HCT116 (cell line): ENCODE data around the gene CTIF. TPM values are rescaled to one million over a fixed set of nuclear protein-coding genes. Genes with fewer than 3 reads are reported as not detected.

Source experiments
- ATAC-seq: fragments of 200-7000 bp; cut with Tn5 transposase; 2 replicates; pipeline ENCODE4 v1.9.1; 2020; ENCODE audit warnings: mild to moderate bottlenecking, moderate library complexity
- BruUV-seq: library from RNA; stranded (reverse); fragments of 400-500 nt; replicated peaks from 2 replicates; lab custom pipeline; 2021; lab: Mats Ljungman, UMichigan
- CTCF ChIA-PET: fragments of 300-600 bp; sonication (Branson Sonifier 250); formaldehyde crosslinking; loops from one replicate; lab custom pipeline; 2021; ENCODE audit warnings: antibody characterized with exemption; lab: Charles Lee
- POLR2A ChIA-PET: fragments of 300-600, 350-600 bp; sonication (Branson Sonifier 250); formaldehyde crosslinking; loops from one replicate; lab custom pipeline; 2021; ENCODE audit warnings: antibody characterized with exemption; lab: Charles Lee
- RAD21 ChIA-PET, 2 experiments: fragments of 300-600 bp; sonication (Branson Sonifier 250); formaldehyde crosslinking; loops; one replicate each; lab custom pipeline; 2023; ENCODE audit warnings: low total read pairs in 2 of 2; ENCODE audit not compliant: uncharacterized antibody in 2 of 2, unreplicated experiment in 2 of 2, low non-redundant PET in 1 of 2; lab: Charles Lee
- DNase-seq: peaks from one replicate; pipeline ENCODE4 v3.0.0-alpha.2; 2010; ENCODE audit warnings: low read depth, low spot score
- H2AFZ ChIP-seq: fragments of 200-600 bp; shearing (Covaris generic), sonication (generic); 2 replicates; pipeline ENCODE4 v1.6.1; 2017; ENCODE audit warnings: low read depth, mixed run types, mixed read lengths, antibody characterized with exemption, low read length; ENCODE audit not compliant: poor library complexity, severe bottlenecking
- H3K27ac ChIP-seq: 2 replicates; pipeline ENCODE4 v1.5.1; 2012; ENCODE audit warnings: low read depth, low read length
- H3K27me3 ChIP-seq: fragments of 200-600 bp; sonication (generic); 2 replicates; pipeline ENCODE4 v1.6.1; 2016; ENCODE audit warnings: mixed run types, low read length, mixed read lengths; ENCODE audit not compliant: insufficient read depth
- H3K36me3 ChIP-seq, 2 experiments: fragments of 200-500 bp in 1 of 2; fragments of 200-600 bp in 1 of 2; sonication (Bioruptor generic) in 1 of 2; sonication (generic) in 1 of 2; 2 replicates each; pipeline versions ENCODE4 v1.5.1 to v1.6.1; 2014 to 2016; ENCODE audit warnings: low read length in 2 of 2, inconsistent platforms in 1 of 2, mixed read lengths in 1 of 2, mixed run types in 1 of 2; ENCODE audit not compliant: insufficient read depth in 2 of 2, control insufficient read depth in 1 of 2
- H3K4me1 ChIP-seq, 2 experiments: fragments of 200-600 bp in 1 of 2; sonication (generic) in 1 of 2; 2 replicates each; pipeline versions ENCODE4 v1.5.1 to v1.6.1; 2012 to 2017; ENCODE audit warnings: low read length in 2 of 2, inconsistent platforms in 1 of 2, mild to moderate bottlenecking in 1 of 2, mixed read lengths in 1 of 2, mixed run types in 1 of 2, moderate library complexity in 1 of 2; ENCODE audit not compliant: insufficient read depth in 2 of 2, control insufficient read depth in 1 of 2
- H3K4me2 ChIP-seq: fragments of 200-600 bp; sonication (generic); 2 replicates; pipeline ENCODE4 v1.6.1; 2017; ENCODE audit warnings: mixed run types, low read length, mixed read lengths
- H3K4me3 ChIP-seq, 2 experiments: fragments of 200-600 bp in 1 of 2; sonication (generic) in 1 of 2; replicated peaks in 1 of 2; 2 replicates each; pipeline ENCODE4 v1.5.1; 2011 to 2016; ENCODE audit warnings: low read length in 2 of 2, control low read depth in 1 of 2, low read depth in 1 of 2, mild to moderate bottlenecking in 1 of 2, mixed read lengths in 1 of 2, mixed run types in 1 of 2
- H3K79me2 ChIP-seq: fragments of 200-600 bp; sonication (generic); 2 replicates; pipeline ENCODE4 v1.6.1; 2017; ENCODE audit warnings: mild to moderate bottlenecking, mixed run types, low read length, moderate library complexity, mixed read lengths; ENCODE audit not compliant: insufficient read depth
- H3K9ac ChIP-seq: fragments of 200-600 bp; sonication (generic); 2 replicates; pipeline ENCODE4 v1.6.1; 2016; ENCODE audit warnings: low read length, mixed read lengths
- H3K9me2 ChIP-seq: fragments of 200-600 bp; sonication (generic), shearing (Covaris generic); 2 replicates; pipeline ENCODE4 v1.6.1; 2017; ENCODE audit warnings: mixed run types, mild to moderate bottlenecking, moderate library complexity; ENCODE audit not compliant: insufficient read depth
- H3K9me3 ChIP-seq, 2 experiments: fragments of 200-500 bp in 1 of 2; fragments of 200-600 bp in 1 of 2; sonication (Bioruptor generic) in 1 of 2; sonication (generic) in 1 of 2; 2 replicates each; pipeline ENCODE4 v1.6.1; 2014 to 2017; ENCODE audit warnings: low read length in 2 of 2, mixed read lengths in 2 of 2, inconsistent platforms in 1 of 2, low read depth in 1 of 2, mild to moderate bottlenecking in 1 of 2, mixed run types in 1 of 2, moderate library complexity in 1 of 2; ENCODE audit not compliant: control insufficient read depth in 1 of 2, insufficient read depth in 1 of 2
- H4K20me1 ChIP-seq: fragments of 200-600 bp; sonication (generic), shearing (Covaris generic); 2 replicates; pipeline ENCODE4 v1.6.1; 2017; ENCODE audit warnings: mixed run types, mild to moderate bottlenecking, moderate library complexity; ENCODE audit not compliant: insufficient read depth
- CBX3 ChIP-seq: IDR thresholded peaks from 2 replicates; pipeline ENCODE4 v1.6.1; 2012; ENCODE audit warnings: low read depth
- ELF1 ChIP-seq: IDR thresholded peaks from 2 replicates; pipeline ENCODE4 v1.6.1; 2012; ENCODE audit warnings: low read depth, borderline replicate concordance
- EZH2 ChIP-seq: fragments of 200-600 bp; sonication (generic); IDR thresholded peaks from 2 replicates; pipeline ENCODE4 v1.6.1; 2017; ENCODE audit warnings: antibody characterized with exemption, mixed run types
- EZH2phosphoT487 ChIP-seq: fragments of 200-600 bp; IDR thresholded peaks from 2 replicates; pipeline ENCODE4 v1.6.1; 2018; ENCODE audit warnings: antibody characterized with exemption, borderline replicate concordance
- JUND ChIP-seq: IDR thresholded peaks from 2 replicates; pipeline ENCODE4 v1.6.1; 2012
- RAD21 ChIP-seq: IDR thresholded peaks from 2 replicates; pipeline ENCODE4 v1.6.1; 2012; ENCODE audit warnings: low read depth, mild to moderate bottlenecking
- SIN3A ChIP-seq: IDR thresholded peaks from 2 replicates; pipeline ENCODE4 v1.6.1; 2012; ENCODE audit warnings: low read depth
- SP1 ChIP-seq: IDR thresholded peaks from 2 replicates; pipeline ENCODE4 v1.6.1; 2012; ENCODE audit warnings: low read depth
- YY1 ChIP-seq: IDR thresholded peaks from 2 replicates; pipeline ENCODE4 v1.6.1; 2011; ENCODE audit warnings: low read length, low read depth, moderate library complexity, mild to moderate bottlenecking; ENCODE audit not compliant: insufficient replicate concordance; ENCODE audit errors: extremely low read depth
- ZFX ChIP-seq: fragments of 450-650 bp; IDR thresholded peaks from 2 replicates; pipeline ENCODE4 v1.6.1; 2017
- intact Hi-C: fragments of 100-400 bp; cut with micrococcal nuclease; formaldehyde crosslinking; loops from 2 replicates; pipeline ENCODE4 v1.10.0; 2022
- total RNA-seq: library from RNA; stranded (reverse); gene quantifications from one replicate; pipeline ENCODE4 v1.2.1, GENCODE V29; 2021; ENCODE audit not compliant: unreplicated experiment
- TF ChIP-seq, protein P1 (sequence below): IDR thresholded peaks from 2 replicates; pipeline ENCODE4 v1.6.1; 2012
- TF ChIP-seq, protein P2 (sequence below): IDR thresholded peaks from 2 replicates; pipeline ENCODE4 v1.6.1; 2012; ENCODE audit warnings: low read depth
- TF ChIP-seq, protein P3 (sequence below), 3 experiments: fragments of 200-600 bp in 1 of 3; sonication (generic) in 1 of 3; IDR thresholded peaks in 2 of 3; conservative IDR thresholded peaks in 1 of 3; 2 replicates each; pipeline ENCODE4 v1.5.1; 2012 to 2017; ENCODE audit warnings: low read depth in 2 of 3, low read length in 2 of 3, antibody characterized with exemption in 1 of 3, borderline replicate concordance in 1 of 3, control low read depth in 1 of 3, mild to moderate bottlenecking in 1 of 3, mixed read lengths in 1 of 3, mixed run types in 1 of 3, moderate library complexity in 1 of 3; ENCODE audit not compliant: insufficient read depth in 1 of 3

CTIF gene
- total RNA-seq, 1 experiment from 2014 or later: 19.7 TPM

DNA sequence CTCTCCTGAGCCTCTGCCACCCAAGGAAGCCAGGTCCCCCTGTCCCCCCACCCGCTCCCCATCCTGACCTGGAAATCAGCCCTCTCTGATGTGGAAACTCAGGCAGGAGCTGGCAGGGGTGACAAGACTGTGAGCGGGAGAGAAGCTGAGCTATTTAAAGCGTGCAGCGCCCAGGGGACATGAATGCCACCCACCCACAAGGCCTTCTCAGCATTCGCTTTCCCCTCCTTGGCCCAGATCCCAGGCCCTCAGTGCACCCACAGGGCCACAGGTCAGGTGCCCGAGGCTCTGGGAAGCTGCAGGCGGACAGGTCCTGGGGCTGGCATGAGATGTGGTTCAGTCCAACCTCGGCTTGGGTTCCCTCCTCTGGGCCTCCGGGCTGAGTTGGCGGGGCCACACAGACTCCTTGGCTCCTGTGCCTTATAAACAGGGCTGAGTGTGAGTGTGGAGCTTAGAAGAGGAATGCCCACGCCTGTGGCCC is 243.6 kb downstream of the CTIF start:
- no peak for DNase-seq
- no peak for TF ChIP-seq YY1
- no peak for TF ChIP-seq SP1
- no peak for TF ChIP-seq EZH2phosphoT487
- no peak for TF ChIP-seq RAD21
- Histone ChIP-seq H3K4me1 (peaks cover 5 to 6% of the 10 kb centered on the region in 2 experiments; a peak in 2 of 4 replicates), H3K27ac (no peak overlapping the region), H3K9me3 (no peaks in the 10 kb centered on the region), H3K4me3 (no peak overlapping the region), H3K9me2 (no peaks in the 10 kb centered on the region), H3K9ac (no peak overlapping the region), H3K36me3 (no peaks in the 10 kb centered on the region), H2AFZ (no peak overlapping the region), H4K20me1 (no peaks in the 10 kb centered on the region), H3K79me2 (no peaks in the 10 kb centered on the region), H3K4me2 (no peak overlapping the region), H3K27me3 (no peaks in the 10 kb centered on the region)
- no TSS peak for BruUV-seq
- ChIA-PET RAD21 (no interaction called here), POLR2A (no interaction called here), CTCF (interaction anchor here (0.5 kb wide), 1 partner anchor 921 kb away, joined by 3 read pairs; no protein-coding TSS in a partner anchor)
- no peak for ATAC-seq
- intact Hi-C loops: no loop called here

DNA sequence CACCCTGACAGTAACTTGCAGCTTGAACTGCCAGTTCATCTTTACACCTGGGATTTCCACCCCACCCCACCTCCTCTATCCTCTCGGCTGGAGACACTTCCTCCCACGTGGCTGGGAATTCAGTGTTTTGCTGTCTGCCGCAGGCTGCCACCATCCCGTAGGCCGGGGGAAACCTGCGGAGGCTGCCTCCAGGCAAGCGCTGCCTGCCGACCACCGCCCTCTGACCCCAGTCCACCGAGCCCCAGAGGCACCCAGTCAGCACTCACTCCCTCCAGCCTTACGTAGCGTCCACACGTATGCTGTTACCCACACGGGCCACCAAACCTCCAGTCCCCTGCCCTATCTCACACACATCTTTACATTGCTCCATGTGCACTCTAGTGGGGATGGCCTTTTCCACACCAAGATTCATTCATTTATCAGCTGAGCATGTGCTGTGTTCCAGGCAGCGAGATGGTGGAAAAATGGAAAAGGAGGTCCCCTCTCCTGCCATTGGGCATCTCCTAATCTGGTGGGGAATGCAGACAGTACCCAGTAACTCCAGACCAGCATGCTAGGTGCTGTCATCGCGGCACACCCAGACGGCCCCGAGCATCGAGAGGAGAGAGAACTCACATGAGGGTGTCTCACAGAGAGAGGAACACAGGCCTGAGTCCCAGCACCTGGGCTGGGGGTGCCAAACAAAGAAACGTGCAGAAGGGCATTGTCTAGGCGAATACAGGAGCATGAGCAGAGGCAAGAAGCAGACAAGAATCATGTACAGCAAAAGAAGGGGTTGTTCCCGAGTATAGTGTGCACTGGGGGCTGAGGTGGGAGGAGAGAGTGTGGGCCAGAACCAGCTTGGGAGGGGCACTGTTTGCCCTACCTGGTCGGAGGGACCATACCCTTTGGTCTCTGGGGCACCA is 245.0 kb downstream of the CTIF start:
- CTCF ChIA-PET: no interaction called here
- no peak overlapping the region for H3K27ac ChIP-seq
- no peak overlapping the region for H3K9ac ChIP-seq
- H3K9me2 ChIP-seq: no peaks in the 10 kb centered on the region
- H3K27me3 ChIP-seq: no peaks in the 10 kb centered on the region
- POLR2A ChIA-PET: no interaction called here
- H4K20me1 ChIP-seq: no peaks in the 10 kb centered on the region
- BruUV-seq: no TSS peak
- H3K4me2 ChIP-seq: no peak overlapping the region
- ATAC-seq (no peak), DNase-seq (no peak)
- no peak overlapping the region for H3K4me3 ChIP-seq
- H3K79me2 ChIP-seq: no peaks in the 10 kb centered on the region
- peaks cover 4 to 10% of the 10 kb centered on the region in 2 experiments; a peak in 2 of 4 replicates for H3K4me1 ChIP-seq
- RAD21 ChIA-PET: no interaction called here
- H3K36me3 ChIP-seq: no peaks in the 10 kb centered on the region
- intact Hi-C loops: no loop called here
- H2AFZ ChIP-seq: no peak overlapping the region
- no peaks in the 10 kb centered on the region for H3K9me3 ChIP-seq
- TF ChIP-seq SP1 (no peak), ELF1 (no peak), CBX3 (no peak), JUND (no peak), SIN3A (no peak), EZH2 (no peak), ZFX (no peak)
- TF ChIP-seq, protein P1, sequence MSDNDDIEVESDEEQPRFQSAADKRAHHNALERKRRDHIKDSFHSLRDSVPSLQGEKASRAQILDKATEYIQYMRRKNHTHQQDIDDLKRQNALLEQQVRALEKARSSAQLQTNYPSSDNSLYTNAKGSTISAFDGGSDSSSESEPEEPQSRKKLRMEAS: no peak
- TF ChIP-seq, protein P2, sequence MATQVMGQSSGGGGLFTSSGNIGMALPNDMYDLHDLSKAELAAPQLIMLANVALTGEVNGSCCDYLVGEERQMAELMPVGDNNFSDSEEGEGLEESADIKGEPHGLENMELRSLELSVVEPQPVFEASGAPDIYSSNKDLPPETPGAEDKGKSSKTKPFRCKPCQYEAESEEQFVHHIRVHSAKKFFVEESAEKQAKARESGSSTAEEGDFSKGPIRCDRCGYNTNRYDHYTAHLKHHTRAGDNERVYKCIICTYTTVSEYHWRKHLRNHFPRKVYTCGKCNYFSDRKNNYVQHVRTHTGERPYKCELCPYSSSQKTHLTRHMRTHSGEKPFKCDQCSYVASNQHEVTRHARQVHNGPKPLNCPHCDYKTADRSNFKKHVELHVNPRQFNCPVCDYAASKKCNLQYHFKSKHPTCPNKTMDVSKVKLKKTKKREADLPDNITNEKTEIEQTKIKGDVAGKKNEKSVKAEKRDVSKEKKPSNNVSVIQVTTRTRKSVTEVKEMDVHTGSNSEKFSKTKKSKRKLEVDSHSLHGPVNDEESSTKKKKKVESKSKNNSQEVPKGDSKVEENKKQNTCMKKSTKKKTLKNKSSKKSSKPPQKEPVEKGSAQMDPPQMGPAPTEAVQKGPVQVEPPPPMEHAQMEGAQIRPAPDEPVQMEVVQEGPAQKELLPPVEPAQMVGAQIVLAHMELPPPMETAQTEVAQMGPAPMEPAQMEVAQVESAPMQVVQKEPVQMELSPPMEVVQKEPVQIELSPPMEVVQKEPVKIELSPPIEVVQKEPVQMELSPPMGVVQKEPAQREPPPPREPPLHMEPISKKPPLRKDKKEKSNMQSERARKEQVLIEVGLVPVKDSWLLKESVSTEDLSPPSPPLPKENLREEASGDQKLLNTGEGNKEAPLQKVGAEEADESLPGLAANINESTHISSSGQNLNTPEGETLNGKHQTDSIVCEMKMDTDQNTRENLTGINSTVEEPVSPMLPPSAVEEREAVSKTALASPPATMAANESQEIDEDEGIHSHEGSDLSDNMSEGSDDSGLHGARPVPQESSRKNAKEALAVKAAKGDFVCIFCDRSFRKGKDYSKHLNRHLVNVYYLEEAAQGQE: no peak
- TF ChIP-seq, protein P3, sequence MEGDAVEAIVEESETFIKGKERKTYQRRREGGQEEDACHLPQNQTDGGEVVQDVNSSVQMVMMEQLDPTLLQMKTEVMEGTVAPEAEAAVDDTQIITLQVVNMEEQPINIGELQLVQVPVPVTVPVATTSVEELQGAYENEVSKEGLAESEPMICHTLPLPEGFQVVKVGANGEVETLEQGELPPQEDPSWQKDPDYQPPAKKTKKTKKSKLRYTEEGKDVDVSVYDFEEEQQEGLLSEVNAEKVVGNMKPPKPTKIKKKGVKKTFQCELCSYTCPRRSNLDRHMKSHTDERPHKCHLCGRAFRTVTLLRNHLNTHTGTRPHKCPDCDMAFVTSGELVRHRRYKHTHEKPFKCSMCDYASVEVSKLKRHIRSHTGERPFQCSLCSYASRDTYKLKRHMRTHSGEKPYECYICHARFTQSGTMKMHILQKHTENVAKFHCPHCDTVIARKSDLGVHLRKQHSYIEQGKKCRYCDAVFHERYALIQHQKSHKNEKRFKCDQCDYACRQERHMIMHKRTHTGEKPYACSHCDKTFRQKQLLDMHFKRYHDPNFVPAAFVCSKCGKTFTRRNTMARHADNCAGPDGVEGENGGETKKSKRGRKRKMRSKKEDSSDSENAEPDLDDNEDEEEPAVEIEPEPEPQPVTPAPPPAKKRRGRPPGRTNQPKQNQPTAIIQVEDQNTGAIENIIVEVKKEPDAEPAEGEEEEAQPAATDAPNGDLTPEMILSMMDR (IDR thresholded peaks at IDR 0.05 in 2 of 3, conservative IDR thresholded peaks at IDR 0.05 in 1 of 3; ENCODE audit: borderline replicate concordance in 1 of 3, insufficient read depth in 1 of 3, low read depth in 2 of 3, low read length in 2 of 3): no peak
